ENCODE measurements around the gene SORBS2.

GRCh38 chr4:185730387-185730786 is 81.6 kb downstream of the SORBS2 start:
- TF ChIP-seq CTCF (IDR thresholded peaks at IDR 0.05), result no peak
- TF ChIP-seq EP300 (IDR thresholded peaks at IDR 0.05), result no peak
- no peak for TF ChIP-seq POLR2AphosphoS5 (IDR thresholded peaks at IDR 0.05)
- no peak for TF ChIP-seq POLR2A (IDR thresholded peaks at IDR 0.05; ENCODE audit: low read depth)
